ENCODE measurements around the gene ERICH6B. TPM values are rescaled to one million over a fixed set of nuclear protein-coding genes. Genes with fewer than 3 reads are reported as not detected.

The ERICH6B gene
- total RNA-seq, 1 donor from 2014 or later, result not detected

DNA sequence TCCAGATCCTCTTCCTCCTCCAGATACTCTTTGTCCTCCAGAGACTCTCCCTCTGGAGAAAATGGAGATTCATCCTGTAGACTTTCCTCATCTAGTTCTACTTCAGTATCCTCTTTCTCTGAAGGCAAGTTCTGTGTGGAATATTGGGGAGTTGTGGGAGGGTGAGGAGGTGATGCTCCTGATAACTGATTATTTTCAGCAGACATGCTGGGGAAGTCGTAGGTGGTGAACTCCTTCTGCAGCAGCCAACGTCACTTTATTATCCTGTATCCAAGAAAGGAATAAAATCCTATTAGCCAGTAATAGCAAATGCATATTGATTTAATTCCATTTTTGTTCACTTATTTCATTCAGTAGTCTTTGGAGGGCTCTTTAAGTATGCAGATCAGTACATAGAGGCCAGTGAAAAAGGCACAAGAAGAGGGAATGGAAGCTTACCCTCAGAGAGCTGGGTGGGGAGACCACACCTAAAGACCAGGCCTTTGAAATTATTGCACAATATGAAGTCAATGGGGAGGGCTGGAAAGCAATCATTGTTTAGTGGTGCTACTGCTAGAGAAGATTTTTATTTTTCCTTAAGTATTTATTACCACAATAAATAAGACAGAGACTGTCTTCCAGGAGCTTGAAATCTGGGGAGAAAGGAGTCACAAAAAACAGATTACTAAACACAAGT lies 18.6 kb downstream of the ERICH6B start:
- ATAC-seq, result no peak
- Histone ChIP-seq H3K9me3 (no peaks in the 10 kb centered on the region), H3K36me3 (no peaks in the 10 kb centered on the region), H3K4me3 (no peak overlapping the region), H3K4me1 (no peaks in the 10 kb centered on the region), H3K27ac (no peak overlapping the region), H3K27me3 (ENCODE audit: low read depth) (no peaks in the 10 kb centered on the region)
- TF ChIP-seq, protein P1, sequence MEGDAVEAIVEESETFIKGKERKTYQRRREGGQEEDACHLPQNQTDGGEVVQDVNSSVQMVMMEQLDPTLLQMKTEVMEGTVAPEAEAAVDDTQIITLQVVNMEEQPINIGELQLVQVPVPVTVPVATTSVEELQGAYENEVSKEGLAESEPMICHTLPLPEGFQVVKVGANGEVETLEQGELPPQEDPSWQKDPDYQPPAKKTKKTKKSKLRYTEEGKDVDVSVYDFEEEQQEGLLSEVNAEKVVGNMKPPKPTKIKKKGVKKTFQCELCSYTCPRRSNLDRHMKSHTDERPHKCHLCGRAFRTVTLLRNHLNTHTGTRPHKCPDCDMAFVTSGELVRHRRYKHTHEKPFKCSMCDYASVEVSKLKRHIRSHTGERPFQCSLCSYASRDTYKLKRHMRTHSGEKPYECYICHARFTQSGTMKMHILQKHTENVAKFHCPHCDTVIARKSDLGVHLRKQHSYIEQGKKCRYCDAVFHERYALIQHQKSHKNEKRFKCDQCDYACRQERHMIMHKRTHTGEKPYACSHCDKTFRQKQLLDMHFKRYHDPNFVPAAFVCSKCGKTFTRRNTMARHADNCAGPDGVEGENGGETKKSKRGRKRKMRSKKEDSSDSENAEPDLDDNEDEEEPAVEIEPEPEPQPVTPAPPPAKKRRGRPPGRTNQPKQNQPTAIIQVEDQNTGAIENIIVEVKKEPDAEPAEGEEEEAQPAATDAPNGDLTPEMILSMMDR (IDR thresholded peaks at IDR 0.05), result no peak
- intact Hi-C loops (cut with DNase I), result no loop called here
- no peak for DNase-seq

DNA sequence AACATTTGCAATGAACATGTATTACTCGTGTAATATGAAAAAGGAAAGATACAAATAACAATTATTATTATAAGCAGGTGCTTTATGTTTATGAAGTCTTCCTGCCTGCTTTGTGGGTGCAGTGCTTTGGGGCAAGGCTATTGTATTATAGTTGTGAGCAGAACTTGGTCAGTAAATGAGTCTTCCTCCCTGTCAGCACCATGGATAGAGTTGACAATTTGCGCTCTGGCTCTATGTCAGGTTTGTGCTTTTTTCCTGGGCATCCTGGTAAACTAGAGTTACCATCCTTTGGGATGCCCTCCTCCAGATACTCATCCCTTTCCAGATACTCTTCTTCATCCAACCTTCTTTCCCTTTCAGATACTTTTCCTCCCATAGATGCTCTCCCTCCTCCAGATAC lies 19.6 kb downstream of the ERICH6B start:
- intact Hi-C loops (cut with DNase I), result no loop called here
- no peak for DNase-seq
- no peak overlapping the region for H3K4me3 ChIP-seq
- no peaks in the 10 kb centered on the region for H3K4me1 ChIP-seq
- no peaks in the 10 kb centered on the region for H3K9me3 ChIP-seq
- H3K27me3 ChIP-seq (ENCODE audit: low read depth), result no peaks in the 10 kb centered on the region
- no peak for ATAC-seq
- no peak overlapping the region for H3K27ac ChIP-seq
- no peaks in the 10 kb centered on the region for H3K36me3 ChIP-seq
- TF ChIP-seq, protein P1 (IDR thresholded peaks at IDR 0.05), result no peak

GRCh38 chr13:45594764-45595163 lies 20.8 kb downstream of the ERICH6B start:
- Histone ChIP-seq H3K27me3 (ENCODE audit: low read depth) (no peaks in the 10 kb centered on the region), H3K27ac (no peak overlapping the region), H3K9me3 (no peaks in the 10 kb centered on the region), H3K36me3 (no peaks in the 10 kb centered on the region), H3K4me3 (no peak overlapping the region), H3K4me1 (no peaks in the 10 kb centered on the region)
- DNase-seq (no peak), ATAC-seq (no peak)
- TF ChIP-seq, protein P1 (IDR thresholded peaks at IDR 0.05), result no peak
- intact Hi-C loops (cut with DNase I), result no loop called here

DNA sequence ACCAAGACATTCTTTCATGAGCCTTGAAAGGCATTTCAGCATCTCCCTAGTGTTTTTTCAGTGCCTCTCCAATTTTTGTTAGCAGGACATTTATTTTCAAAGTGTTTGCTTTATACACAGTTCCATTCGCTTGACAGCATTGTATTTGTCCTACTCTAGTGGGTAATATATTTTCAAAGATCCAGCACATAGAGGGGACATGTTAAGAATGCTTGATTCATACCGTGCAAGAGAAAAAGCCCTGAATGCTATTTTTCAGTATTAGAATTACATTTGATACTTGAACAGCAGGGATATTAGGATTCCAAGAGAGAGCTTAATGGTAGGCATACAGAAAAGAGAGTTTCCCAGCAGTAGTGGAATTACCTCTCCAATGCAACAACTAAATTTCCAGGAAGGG lies 21.3 kb downstream of the ERICH6B start:
- DNase-seq (no peak), ATAC-seq (no peak)
- Histone ChIP-seq H3K27ac (no peak overlapping the region), H3K27me3 (ENCODE audit: low read depth) (no peaks in the 10 kb centered on the region), H3K9me3 (no peaks in the 10 kb centered on the region), H3K4me1 (no peaks in the 10 kb centered on the region), H3K36me3 (no peaks in the 10 kb centered on the region), H3K4me3 (no peak overlapping the region)
- TF ChIP-seq, protein P1 (IDR thresholded peaks at IDR 0.05), result no peak
- intact Hi-C loops (cut with DNase I), result no loop called here

- Histone ChIP-seq H3K36me3 (no peaks in the 10 kb centered on the region), H3K4me1 (no peaks in the 10 kb centered on the region), H3K27me3 (ENCODE audit: low read depth) (no peaks in the 10 kb centered on the region), H3K4me3 (no peak overlapping the region), H3K27ac (no peak overlapping the region), H3K9me3 (no peaks in the 10 kb centered on the region)
- TF ChIP-seq, protein P1 (IDR thresholded peaks at IDR 0.05), result no peak
- intact Hi-C loops (cut with DNase I), result no loop called here
- DNase-seq (no peak), ATAC-seq (no peak)
Measured at GRCh38 chr13:45592758-45593157, 22.8 kb downstream of the ERICH6B start.

Data from lower lobe of right lung (tissue), 2 donors.